H1 (cell line): ENCODE results near the gene TMEM9B. TPM values are rescaled to one million over a fixed set of nuclear protein-coding genes. Genes with fewer than 3 reads are reported as not detected.

Source experiments
- CTCF ChIA-PET: fragments of 300-600 bp; sonication (Branson Sonifier 250); formaldehyde crosslinking; loops from one replicate; lab custom pipeline; 2021; ENCODE audit not compliant: partially characterized antibody; lab: Charles Lee
- POLR2A ChIA-PET: fragments of 300-600 bp; sonication (Branson Sonifier 250); formaldehyde crosslinking; loops from one replicate; lab custom pipeline; 2021; ENCODE audit warnings: inconsistent platforms; ENCODE audit not compliant: partially characterized antibody; lab: Charles Lee
- DNase-seq, 2 experiments: peaks; one replicate each; pipeline versions ENCODE4 v3.0.0 to v3.0.0-alpha.2; 2010 to 2022; ENCODE audit warnings: low spot score in 2 of 2, low read depth in 1 of 2, mixed read lengths in 1 of 2
- FAIRE-seq: peaks from 2 replicates; lab custom pipeline; 2011; peaks lifted over from hg19 to GRCh38; lab: Jason Lieb, UNC
- H2AFZ ChIP-seq: 2 replicates; pipeline ENCODE4 v1.8.1; 2012; ENCODE audit warnings: low read length, inconsistent platforms
- H2AK5ac ChIP-seq: 2 replicates; pipeline ENCODE4 v1.6.1; 2013; ENCODE audit warnings: low read depth, low read length
- H2BK120ac ChIP-seq: replicated peaks from 2 replicates; pipeline ENCODE3; 2013; ENCODE audit warnings: low read depth, low read length, inconsistent platforms
- H2BK12ac ChIP-seq: 2 replicates; pipeline ENCODE4 v1.6.1; 2013; ENCODE audit warnings: low read depth, low read length
- H2BK15ac ChIP-seq: 2 replicates; pipeline ENCODE4 v1.6.1; 2013; ENCODE audit warnings: low read length
- H2BK20ac ChIP-seq: 2 replicates; pipeline ENCODE4 v1.6.1; 2013; ENCODE audit warnings: low read length
- H2BK5ac ChIP-seq: 2 replicates; pipeline ENCODE4 v1.6.1; 2013; ENCODE audit warnings: low read depth, low read length
- H3K14ac ChIP-seq: 2 replicates; pipeline ENCODE4 v1.6.1; 2013; ENCODE audit warnings: inconsistent platforms; ENCODE audit not compliant: insufficient read length
- H3K18ac ChIP-seq: 2 replicates; pipeline ENCODE4 v1.6.1; 2013; ENCODE audit warnings: low read length; ENCODE audit errors: extremely low read depth
- H3K23ac ChIP-seq: 2 replicates; pipeline ENCODE4 v1.6.1; 2013; ENCODE audit warnings: inconsistent platforms; ENCODE audit not compliant: insufficient read length
- H3K23me2 ChIP-seq: 2 replicates; pipeline ENCODE4 v1.6.1; 2013; ENCODE audit warnings: low read depth, low read length
- H3K27ac ChIP-seq: 2 replicates; pipeline ENCODE4 v1.6.1; 2011; ENCODE audit warnings: low read depth, low read length, inconsistent platforms
- H3K27me3 ChIP-seq, 4 experiments: replicated peaks in 1 of 4; 1 replicate in 1 of 4; 2 replicates in 3 of 4; pipeline versions ENCODE4 v1.6.1 to v1.8.1; 2011 to 2013; ENCODE audit warnings: low read length in 3 of 4, mild to moderate bottlenecking in 3 of 4, inconsistent platforms in 2 of 4, mixed read lengths in 2 of 4, moderate library complexity in 1 of 4; ENCODE audit not compliant: control insufficient read depth in 3 of 4, insufficient read depth in 3 of 4; ENCODE audit errors: extremely low read depth in 1 of 4
- H3K36me3 ChIP-seq, 4 experiments: 2 replicates each; pipeline versions ENCODE4 v1.6.1 to v1.8.1; 2011 to 2013; ENCODE audit warnings: mild to moderate bottlenecking in 4 of 4, low read length in 3 of 4, moderate library complexity in 2 of 4, control low read depth in 1 of 4, inconsistent platforms in 1 of 4; ENCODE audit not compliant: insufficient read depth in 4 of 4, control insufficient read depth in 2 of 4
- H3K4ac ChIP-seq: replicated peaks from 2 replicates; pipeline ENCODE3; 2013; ENCODE audit warnings: low read length, low read depth, mixed read lengths, inconsistent platforms; ENCODE audit not compliant: insufficient read length
- H3K4me1 ChIP-seq, 4 experiments: replicated peaks in 1 of 4; 1 replicate in 1 of 4; 2 replicates in 3 of 4; pipeline versions ENCODE4 v1.6.1 to v1.8.1; 2011 to 2013; ENCODE audit warnings: low read length in 3 of 4, inconsistent platforms in 2 of 4, mixed read lengths in 1 of 4; ENCODE audit not compliant: insufficient read depth in 4 of 4, control insufficient read depth in 3 of 4
- H3K4me2 ChIP-seq, 2 experiments: 2 replicates each; pipeline versions ENCODE4 v1.6.1 to v1.8.1; 2011 to 2013; ENCODE audit warnings: low read depth in 2 of 2, low read length in 2 of 2, control low read depth in 1 of 2, inconsistent platforms in 1 of 2, mild to moderate bottlenecking in 1 of 2; ENCODE audit not compliant: insufficient read depth in 1 of 2
- H3K4me3 ChIP-seq, 4 experiments: fragments of 200-600, 300-600 bp in 1 of 4; sonication (generic), shearing (Covaris generic), sonication (Bioruptor Twin) in 1 of 4; 2 replicates each; pipeline versions ENCODE4 v1.5.1 to v1.8.1; 2011 to 2016; ENCODE audit warnings: low read length in 4 of 4, low read depth in 3 of 4, control low read depth in 2 of 4, inconsistent platforms in 2 of 4, mild to moderate bottlenecking in 2 of 4, mixed read lengths in 1 of 4, moderate library complexity in 1 of 4; ENCODE audit not compliant: insufficient read depth in 2 of 4; ENCODE audit errors: extremely low read depth in 1 of 4
- H3K56ac ChIP-seq: replicated peaks from 2 replicates; pipeline ENCODE3; 2013; ENCODE audit warnings: low read depth, mild to moderate bottlenecking, mixed read lengths, low read length, inconsistent platforms; ENCODE audit not compliant: insufficient read length
- H3K79me1 ChIP-seq: 2 replicates; pipeline ENCODE4 v1.6.1; 2013; ENCODE audit warnings: low read depth, low read length, control low read depth
- H3K79me2 ChIP-seq, 2 experiments: 2 replicates each; pipeline versions ENCODE4 v1.6.1 to v1.8.1; 2012 to 2013; ENCODE audit warnings: low read length in 2 of 2, mild to moderate bottlenecking in 2 of 2, inconsistent platforms in 1 of 2; ENCODE audit not compliant: insufficient read depth in 2 of 2, control insufficient read depth in 1 of 2
- H3K9ac ChIP-seq, 4 experiments: replicated peaks in 1 of 4; 1 replicate in 1 of 4; 2 replicates in 3 of 4; pipeline versions ENCODE4 v1.6.1 to v1.8.1; 2011 to 2013; ENCODE audit warnings: low read depth in 3 of 4, low read length in 3 of 4, control low read depth in 2 of 4, mild to moderate bottlenecking in 2 of 4, moderate library complexity in 2 of 4, inconsistent platforms in 1 of 4; ENCODE audit errors: extremely low read depth in 1 of 4
- H3K9me3 ChIP-seq, 2 experiments: 2 replicates each; pipeline versions ENCODE4 v1.6.1 to v1.8.1; 2012 to 2013; ENCODE audit warnings: mild to moderate bottlenecking in 2 of 2, moderate library complexity in 2 of 2, control low read depth in 1 of 2, inconsistent platforms in 1 of 2, low read depth in 1 of 2, low read length in 1 of 2, mixed read lengths in 1 of 2; ENCODE audit not compliant: insufficient read depth in 2 of 2
- H4K20me1 ChIP-seq, 2 experiments: replicated peaks in 1 of 2; 2 replicates each; pipeline versions ENCODE3 to v1.8.1; 2011 to 2013; ENCODE audit warnings: inconsistent platforms in 2 of 2, low read length in 2 of 2, mild to moderate bottlenecking in 1 of 2; ENCODE audit not compliant: insufficient read depth in 2 of 2, control insufficient read depth in 1 of 2
- H4K5ac ChIP-seq: 2 replicates; pipeline ENCODE4 v1.6.1; 2013; ENCODE audit warnings: low read length, low read depth, mixed read lengths, inconsistent platforms; ENCODE audit not compliant: insufficient read length
- H4K8ac ChIP-seq: 2 replicates; pipeline ENCODE4 v1.8.0; 2013; ENCODE audit warnings: mild to moderate bottlenecking, moderate library complexity, low read length, inconsistent platforms; ENCODE audit not compliant: insufficient read depth; ENCODE audit errors: extremely low read depth
- H4K91ac ChIP-seq: replicated peaks from 2 replicates; pipeline ENCODE3; 2013; ENCODE audit warnings: low read length, mixed read lengths, inconsistent platforms; ENCODE audit not compliant: insufficient read length
- ASH2L ChIP-seq: fragments of 200-600, 300-600 bp; sonication (generic); IDR thresholded peaks from one replicate; pipeline ENCODE4 v1.7.1; 2017; ENCODE audit warnings: low read length
- ATF2 ChIP-seq: IDR thresholded peaks from 2 replicates; pipeline ENCODE4 v1.6.1; 2012; ENCODE audit warnings: low read length, inconsistent platforms
- EGR1 ChIP-seq: IDR thresholded peaks from 2 replicates; pipeline ENCODE4 v1.6.1; 2011; ENCODE audit warnings: low read depth, low read length, borderline replicate concordance
- EZH2 ChIP-seq: fragments of 200-600 bp; sonication (generic); IDR thresholded peaks from 2 replicates; pipeline ENCODE4 v1.7.1; 2012; ENCODE audit warnings: low read depth, mild to moderate bottlenecking, moderate library complexity, low read length, inconsistent platforms; ENCODE audit not compliant: severe bottlenecking
- RBBP5 ChIP-seq: IDR thresholded peaks from 2 replicates; pipeline ENCODE4 v1.7.1; 2012; ENCODE audit warnings: low read depth, mild to moderate bottlenecking, inconsistent platforms, low read length, moderate library complexity, borderline replicate concordance
- TBP ChIP-seq: IDR thresholded peaks from 2 replicates; pipeline ENCODE4 v1.6.1; 2011; ENCODE audit warnings: low read depth, low read length, improper control_type of control experiment
- WGBS, 2 experiments: shearing (Covaris generic) in 1 of 2; methylation state at CpG; one replicate each; pipeline versions ENCODE4 v1.1.6 to v1.1.7; 2013 to 2015; ENCODE audit warnings: low lambda C conversion rate in 2 of 2, mixed read lengths in 2 of 2, inconsistent platforms in 1 of 2, low coverage in 1 of 2, missing lambda C conversion rate in 1 of 2; ENCODE audit not compliant: insufficient replicate concordance in 2 of 2, insufficient coverage in 1 of 2, insufficient read length in 1 of 2; ENCODE audit errors: extremely low coverage in 1 of 2, missing lambda C conversion rate in 1 of 2; 5-methylcytosine and 5-hydroxymethylcytosine counted together
- polyA plus RNA-seq, 7 experiments: library from polyadenylated mRNA; depleted of rRNA in 3 of 7; stranded (reverse) in 5 of 7; unstranded in 2 of 7; fragments of >200 nt in 5 of 7; fragments of 200-250 nt in 2 of 7; gene quantifications; 1 replicate in 5 of 7; 2 replicates in 1 of 7; 4 replicates in 1 of 7; pipeline versions ENCODE4 v1.2.1 to v1.2.3, GENCODE V29; 2011 to 2013; ENCODE audit warnings: missing spikeins in 2 of 7, mixed read lengths in 2 of 7
- total RNA-seq: library from RNA; stranded (reverse); fragmentation: NEBNext Ultra II Directional; extraction: Animal tissue kit (Norgen Biotek cat#: 25700); gene quantifications from 2 replicates; pipeline ENCODE4 v1.2.1, GENCODE V29; 2021

Gene TMEM9B
- total and polyA plus RNA-seq, 2 of the 8 experiments (the other 6 are each of a cell fraction or from before 2014, with no cell fraction given), result 8.3 to 9.4 TPM

GRCh38 chr11:8967184-8967583 is 2.9 kb upstream of the TMEM9B start:
- FAIRE-seq (no peak), DNase-seq (no peak)
- H3K79me1 ChIP-seq, result peaks cover 3% of the 10 kb centered on the region; the same call in 1 of the 2 replicates
- no peak overlapping the region for H4K5ac ChIP-seq
- 86% methylated on average over 8 of the region's 8 CpGs; no CpG with 5 or more reads in 1 of the 2 experiments for WGBS, 2 experiments
- peaks cover 0 to 4% (median 2%) of the 10 kb centered on the region in 4 experiments; a peak in 3 of 7 replicates for H3K4me1 ChIP-seq
- POLR2A ChIA-PET, result no interaction called here
- H3K27ac ChIP-seq, result no peak overlapping the region
- H3K23ac ChIP-seq, result no peak overlapping the region
- no peak overlapping the region for H4K8ac ChIP-seq
- no peak overlapping the region for H2AFZ ChIP-seq
- no peak overlapping the region for H2BK20ac ChIP-seq
- no peak overlapping the region for H3K9ac ChIP-seq
- no peak overlapping the region for H3K4ac ChIP-seq
- no peaks in the 10 kb centered on the region for H3K27me3 ChIP-seq
- no peak overlapping the region for H2AK5ac ChIP-seq
- no peak overlapping the region for H3K4me2 ChIP-seq
- no peak overlapping the region for H2BK5ac ChIP-seq
- CTCF ChIA-PET, result interaction anchor here (0.6 to 1.6 kb wide), 2 partner anchors 49 to 201 kb away, joined by 3 to 5 read pairs; no protein-coding TSS in a partner anchor
- peaks cover 0 to 3% of the 10 kb centered on the region in 2 experiments; a peak in 1 of 4 replicates for H3K79me2 ChIP-seq
- no peak overlapping the region for H4K91ac ChIP-seq
- H3K9me3 ChIP-seq, result no peaks in the 10 kb centered on the region
- no peak overlapping the region for H3K4me3 ChIP-seq
- no peak overlapping the region for H2BK120ac ChIP-seq
- no peaks in the 10 kb centered on the region for H4K20me1 ChIP-seq
- H3K36me3 ChIP-seq, result no peaks in the 10 kb centered on the region
- H3K23me2 ChIP-seq, result peaks cover 12% of the 10 kb centered on the region
- H3K14ac ChIP-seq, result no peak overlapping the region
- H3K18ac ChIP-seq, result no peak overlapping the region
- no peak overlapping the region for H2BK15ac ChIP-seq
- TF ChIP-seq ATF2 (no peak), ASH2L (no peak), EZH2 (no peak), TBP (no peak), EGR1 (no peak), RBBP5 (no peak)
- no peak overlapping the region for H3K56ac ChIP-seq
- H2BK12ac ChIP-seq, result no peak overlapping the region
